ENCODE data around the gene CBX8. TPM values are rescaled to one million over a fixed set of nuclear protein-coding genes. Genes with fewer than 3 reads are reported as not detected.

CBX8 gene
- total RNA-seq, 2 donors from 2014 or later, result 0.71 to 7.4 TPM

GRCh38 chr17:79765708-79766107 lies 31.2 kb downstream of the CBX8 start:
- no peaks in the 10 kb centered on the region for H3K27me3 ChIP-seq (replicated peaks; ENCODE audit: insufficient read depth)
- ATAC-seq (ENCODE audit: insufficient number of reproducible peaks, low FRiP score, low read depth), result no peak
- H3K9me3 ChIP-seq, result no peaks in the 10 kb centered on the region
- H3K4me3 ChIP-seq, result no peak overlapping the region
- no peak for TF ChIP-seq CTCF (IDR thresholded peaks at IDR 0.05)
- no peaks in the 10 kb centered on the region for H3K36me3 ChIP-seq
- H3K4me1 ChIP-seq (ENCODE audit: control insufficient read depth in 1 of 2, low read depth in 2 of 2), result no peaks in the 10 kb centered on the region
- DNase-seq (ENCODE audit: low spot score), result no peak
- H3K27ac ChIP-seq, result no peak overlapping the region

GRCh38 chr17:79761894-79762589 lies 34.8 kb downstream of the CBX8 start:
- no peaks in the 10 kb centered on the region for H3K9me3 ChIP-seq
- no peak overlapping the region for H3K4me3 ChIP-seq
- no peak for TF ChIP-seq CTCF (IDR thresholded peaks at IDR 0.05)
- H3K36me3 ChIP-seq, result no peaks in the 10 kb centered on the region
- no peaks in the 10 kb centered on the region for H3K4me1 ChIP-seq (ENCODE audit: control insufficient read depth in 1 of 2, low read depth in 2 of 2)
- no peaks in the 10 kb centered on the region for H3K27me3 ChIP-seq (replicated peaks; ENCODE audit: insufficient read depth)
- DNase-seq (ENCODE audit: low spot score), result no peak
- no peak for ATAC-seq (ENCODE audit: insufficient number of reproducible peaks, low FRiP score, low read depth)
- no peak overlapping the region for H3K27ac ChIP-seq

GRCh38 chr17:79760197-79760906 lies 36.5 kb downstream of the CBX8 start:
- H3K4me3 ChIP-seq, result no peak overlapping the region
- ATAC-seq (ENCODE audit: insufficient number of reproducible peaks, low FRiP score, low read depth) (no peak), DNase-seq (ENCODE audit: low spot score) (no peak)
- no peak for TF ChIP-seq CTCF (IDR thresholded peaks at IDR 0.05)
- no peaks in the 10 kb centered on the region for H3K4me1 ChIP-seq (ENCODE audit: control insufficient read depth in 1 of 2, low read depth in 2 of 2)
- H3K9me3 ChIP-seq, result no peaks in the 10 kb centered on the region
- H3K27me3 ChIP-seq (replicated peaks; ENCODE audit: insufficient read depth), result no peaks in the 10 kb centered on the region
- no peaks in the 10 kb centered on the region for H3K36me3 ChIP-seq
- H3K27ac ChIP-seq, result no peak overlapping the region

- DNase-seq (ENCODE audit: low spot score), result no peak
- Histone ChIP-seq H3K4me3 (no peak overlapping the region), H3K9me3 (no peaks in the 10 kb centered on the region), H3K27ac (no peak overlapping the region), H3K27me3 (replicated peaks; ENCODE audit: insufficient read depth) (no peaks in the 10 kb centered on the region), H3K36me3 (no peaks in the 10 kb centered on the region), H3K4me1 (ENCODE audit: control insufficient read depth in 1 of 2, low read depth in 2 of 2) (no peaks in the 10 kb centered on the region)
- TF ChIP-seq CTCF (IDR thresholded peaks at IDR 0.05), result no peak
- no peak for ATAC-seq (ENCODE audit: insufficient number of reproducible peaks, low FRiP score, low read depth)
These were observed 38.6 kb downstream of the CBX8 start for GRCh38 chr17:79758271-79758670.

GRCh38 chr17:79757140-79757745 lies 39.6 kb downstream of the CBX8 start:
- Histone ChIP-seq H3K36me3 (no peaks in the 10 kb centered on the region), H3K4me3 (no peak overlapping the region), H3K4me1 (ENCODE audit: control insufficient read depth in 1 of 2, low read depth in 2 of 2) (no peaks in the 10 kb centered on the region), H3K27me3 (replicated peaks; ENCODE audit: insufficient read depth) (no peaks in the 10 kb centered on the region), H3K9me3 (no peaks in the 10 kb centered on the region), H3K27ac (no peak overlapping the region)
- ATAC-seq (ENCODE audit: insufficient number of reproducible peaks, low FRiP score, low read depth) (no peak), DNase-seq (ENCODE audit: low spot score) (no peak)
- no peak for TF ChIP-seq CTCF (IDR thresholded peaks at IDR 0.05)

All from thoracic aorta (tissue), 2 donors.